Left ventricle myocardium inferior (tissue), 1 donor: ENCODE measurements around the gene KCNN2. TPM values are rescaled to one million over a fixed set of nuclear protein-coding genes. Genes with fewer than 3 reads are reported as not detected.
"Not testable (repeated sequence)": the region's sequence is repeated elsewhere in the genome, so short reads cannot be mapped to it uniquely, and the experiment has no call there.

ENCODE experiments used
- DNase-seq: peaks from one replicate; pipeline ENCODE4 v3.0.0-alpha.2; 2020
- H3K27ac ChIP-seq: fragments of 200-600 bp; replicated peaks from 2 replicates; pipeline ENCODE4 v1.8.0; 2021
- H3K27me3 ChIP-seq: fragments of 200-600 bp; 2 replicates; pipeline ENCODE4 v1.8.0; 2021; ENCODE audit warnings: low read depth
- H3K36me3 ChIP-seq: fragments of 200-600 bp; 2 replicates; pipeline ENCODE4 v1.8.0; 2021
- H3K4me1 ChIP-seq: fragments of 200-600 bp; 2 replicates; pipeline ENCODE4 v1.8.0; 2021
- H3K4me3 ChIP-seq: fragments of 200-600 bp; 2 replicates; pipeline ENCODE4 v1.8.0; 2021; ENCODE audit warnings: mild to moderate bottlenecking, moderate library complexity
- H3K9me3 ChIP-seq: fragments of 200-600 bp; replicated peaks from 2 replicates; pipeline ENCODE4 v1.8.0; 2021
- CTCF ChIP-seq: fragments of 200-600 bp; IDR thresholded peaks from 2 replicates; pipeline ENCODE4 v1.8.0; 2021; ENCODE audit warnings: antibody characterized with exemption, mild to moderate bottlenecking, borderline replicate concordance
- intact Hi-C: fragments of 100-400 bp; cut with micrococcal nuclease; formaldehyde crosslinking; loops from one replicate; pipeline ENCODE4 v1.11.0; 2022
- total RNA-seq: library from RNA; stranded (reverse); fragmentation: NEBNext Ultra II Directional; extraction: Animal tissue kit (Norgen Biotek cat#: 25700); gene quantifications from one replicate; pipeline ENCODE4 v1.2.1, GENCODE V29; 2021
- donor health status: DM: no; HTN: yes; CAD: no; lungs with severe emphysema.

KCNN2 gene
- total RNA-seq, 1 donor from 2014 or later = 7.2 TPM

- intact Hi-C loops = no loop called here
- Histone ChIP-seq H3K4me3 (no peak overlapping the region), H3K27me3 (no peaks in the 10 kb centered on the region), H3K4me1 (peaks cover 9% of the 10 kb centered on the region), H3K9me3 (no peaks in the 10 kb centered on the region), H3K27ac (no peak overlapping the region), H3K36me3 (no peaks in the 10 kb centered on the region)
- TF ChIP-seq CTCF = no peak
- no peak for DNase-seq
Measured at GRCh38 chr5:114418176-114419066, 56.6 kb downstream of the KCNN2 start.

GRCh38 chr5:114419067-114419388 lies 57.2 kb downstream of the KCNN2 start:
- Histone ChIP-seq H3K27me3 (no peaks in the 10 kb centered on the region), H3K36me3 (no peaks in the 10 kb centered on the region), H3K27ac (no peak overlapping the region), H3K9me3 (no peaks in the 10 kb centered on the region), H3K4me1 (peaks cover 9% of the 10 kb centered on the region), H3K4me3 (no peak overlapping the region)
- no peak for DNase-seq
- no peak for TF ChIP-seq CTCF
- intact Hi-C loops = no loop called here

- Histone ChIP-seq H3K4me3 (no peak overlapping the region), H3K27me3 (no peaks in the 10 kb centered on the region), H3K9me3 (no peaks in the 10 kb centered on the region), H3K36me3 (no peaks in the 10 kb centered on the region), H3K27ac (no peak overlapping the region), H3K4me1 (peaks cover 9% of the 10 kb centered on the region)
- DNase-seq = no peak
- intact Hi-C loops = no loop called here
- no peak for TF ChIP-seq CTCF
Measured at GRCh38 chr5:114419959-114420358, 58.1 kb downstream of the KCNN2 start.

GRCh38 chr5:114427204-114427603 lies 65.3 kb downstream of the KCNN2 start:
- H3K27me3 ChIP-seq = no peaks in the 10 kb centered on the region
- H3K27ac ChIP-seq = no peak overlapping the region
- no peak for TF ChIP-seq CTCF
- no peaks in the 10 kb centered on the region for H3K36me3 ChIP-seq
- H3K4me1 ChIP-seq = no peaks in the 10 kb centered on the region
- no peak for DNase-seq
- H3K4me3 ChIP-seq = no peak overlapping the region
- H3K9me3 ChIP-seq = no peaks in the 10 kb centered on the region
- intact Hi-C loops = no loop called here

- Histone ChIP-seq H3K36me3 (no peaks in the 10 kb centered on the region), H3K27me3 (no peaks in the 10 kb centered on the region), H3K4me1 (peaks cover 7% of the 10 kb centered on the region), H3K27ac (no peak overlapping the region), H3K9me3 (no peaks in the 10 kb centered on the region), H3K4me3 (no peak overlapping the region)
- TF ChIP-seq CTCF = no peak
- DNase-seq = no peak
- intact Hi-C loops = no loop called here
Measured at GRCh38 chr5:114430532-114430931, 68.7 kb downstream of the KCNN2 start.

GRCh38 chr5:114432684-114433083 lies 70.8 kb downstream of the KCNN2 start:
- H3K36me3 ChIP-seq = not testable (repeated sequence)

More at GRCh38 chr5:114432684-114433083, 70.8 kb downstream of the KCNN2 start:
- DNase-seq, H3K27ac ChIP-seq, H3K4me3 ChIP-seq, H3K27me3 ChIP-seq, H3K9me3 ChIP-seq, H3K4me1 ChIP-seq, intact Hi-C loops: not testable (repeated sequence)
